Measurements from ENCODE around the gene CDH4. TPM values are rescaled to one million over a fixed set of nuclear protein-coding genes. Genes with fewer than 3 reads are reported as not detected.

CDH4 gene
- total and polyA plus RNA-seq, 9 donors, result 0.12 to 4.4 (median 0.36) TPM

GRCh38 chr20:61708891-61709290 is 456.8 kb downstream of the CDH4 start:
- intact Hi-C loops (cut with DNase I), result no loop called here
- DNase-seq, result no peak
- TF ChIP-seq CTCF (IDR thresholded peaks at IDR 0.05) (no peak), EP300 (IDR thresholded peaks at IDR 0.05) (no peak)
- Histone ChIP-seq H3K27me3 (no peaks in the 10 kb centered on the region), H3K9me3 (no peaks in the 10 kb centered on the region), H3K4me1 (ENCODE audit: insufficient read depth) (no peaks in the 10 kb centered on the region), H3K36me3 (no peaks in the 10 kb centered on the region), H3K27ac (no peak overlapping the region), H3K4me3 (no peak overlapping the region)
- 84 to 89% (median 88%) methylated on average over 11 of the region's 11 CpGs for WGBS, 3 donors

GRCh38 chr20:61710108-61710507 is 458.0 kb downstream of the CDH4 start:
- intact Hi-C loops (cut with DNase I), result no loop called here
- Histone ChIP-seq H3K27me3 (no peaks in the 10 kb centered on the region), H3K4me1 (ENCODE audit: insufficient read depth) (no peaks in the 10 kb centered on the region), H3K27ac (no peak overlapping the region), H3K9me3 (no peaks in the 10 kb centered on the region), H3K36me3 (no peaks in the 10 kb centered on the region), H3K4me3 (no peak overlapping the region)
- DNase-seq, result no peak
- WGBS, 3 donors, result 62 to 70% (median 68%) methylated on average over 8 of the region's 8 CpGs
- no peak for TF ChIP-seq POLR2A (IDR thresholded peaks at IDR 0.05)
- TF ChIP-seq EP300 (IDR thresholded peaks at IDR 0.05), result no peak
- TF ChIP-seq CTCF (IDR thresholded peaks at IDR 0.05), result no peak

- H3K4me1 ChIP-seq (ENCODE audit: insufficient read depth), result no peaks in the 10 kb centered on the region
- WGBS, 3 donors, result 52 to 56% (median 55%) methylated on average over 9 of the region's 9 CpGs
- H3K9me3 ChIP-seq, result no peaks in the 10 kb centered on the region
- H3K27ac ChIP-seq, result no peak overlapping the region
- no peak overlapping the region for H3K4me3 ChIP-seq
- no peaks in the 10 kb centered on the region for H3K36me3 ChIP-seq
- intact Hi-C loops (cut with DNase I), result no loop called here
- no peaks in the 10 kb centered on the region for H3K27me3 ChIP-seq
- DNase-seq, result no peak
- TF ChIP-seq POLR2A (IDR thresholded peaks at IDR 0.05), result no peak
- TF ChIP-seq CTCF (IDR thresholded peaks at IDR 0.05), result no peak
- no peak for TF ChIP-seq EP300 (IDR thresholded peaks at IDR 0.05)
Observed at GRCh38 chr20:61712688-61713087, 460.6 kb downstream of the CDH4 start.

- no peak for TF ChIP-seq EP300 (IDR thresholded peaks at IDR 0.05)
- TF ChIP-seq POLR2A (IDR thresholded peaks at IDR 0.05), result no peak
- no peak for TF ChIP-seq CTCF (IDR thresholded peaks at IDR 0.05)
- Histone ChIP-seq H3K4me1 (ENCODE audit: insufficient read depth) (no peaks in the 10 kb centered on the region), H3K9me3 (no peaks in the 10 kb centered on the region), H3K27ac (no peak overlapping the region), H3K4me3 (no peak overlapping the region), H3K36me3 (no peaks in the 10 kb centered on the region), H3K27me3 (no peaks in the 10 kb centered on the region)
- WGBS, 3 donors, result 73 to 85% (median 73%) methylated on average over 11 of the region's 11 CpGs
- intact Hi-C loops (cut with DNase I), result no loop called here
- no peak for DNase-seq
Observed at GRCh38 chr20:61718361-61719005, 466.4 kb downstream of the CDH4 start.

All from ovary (tissue), 9 donors.